Epithelial cell of proximal tubule (primary cell): ENCODE results near the gene RPS6KB2. TPM values are rescaled to one million over a fixed set of nuclear protein-coding genes. Genes with fewer than 3 reads are reported as not detected.
A peak's percentile ranks its signal among the peaks of the same experiment; 100 is the strongest.

Experiments
- DNase-seq: peaks from one replicate; pipeline ENCODE4 v3.0.0-alpha.2; 2011; ENCODE audit warnings: low read depth
- H3K4me3 ChIP-seq: 2 replicates; pipeline ENCODE4 v1.5.1; 2011; ENCODE audit warnings: low read depth, mild to moderate bottlenecking, low read length
- CTCF ChIP-seq: conservative IDR thresholded peaks from 2 replicates; pipeline ENCODE4 v1.5.1; 2012; ENCODE audit warnings: low read depth, mild to moderate bottlenecking, low read length
- total RNA-seq: library from RNA; depleted of rRNA; stranded (reverse); fragments of >200 nt; gene quantifications from 2 replicates; pipeline ENCODE4 v1.2.3, GENCODE V29; 2015

RPS6KB2 gene
- total RNA-seq, 1 donor from 2014 or later: 64.1 TPM

- no peak for DNase-seq
- H3K4me3 ChIP-seq: peak overlapping the region; percentile 81
- TF ChIP-seq CTCF: no peak
These were observed 14.5 kb downstream of the RPS6KB2 start for GRCh38 chr11:67442504-67443404.

GRCh38 chr11:67445515-67445914, 17.2 kb downstream of the RPS6KB2 start:
- no peak overlapping the region for H3K4me3 ChIP-seq
- DNase-seq: no peak
- no peak for TF ChIP-seq CTCF

- no peak overlapping the region for H3K4me3 ChIP-seq
- no peak for TF ChIP-seq CTCF
- no peak for DNase-seq
These were observed 19.9 kb downstream of the RPS6KB2 start for GRCh38 chr11:67448220-67448609.

GRCh38 chr11:67449116-67449844, 21.0 kb downstream of the RPS6KB2 start:
- no peak for DNase-seq
- H3K4me3 ChIP-seq: no peak overlapping the region
- no peak for TF ChIP-seq CTCF

- TF ChIP-seq CTCF: no peak
- H3K4me3 ChIP-seq: no peak overlapping the region
- no peak for DNase-seq
These were observed 22.7 kb downstream of the RPS6KB2 start for GRCh38 chr11:67450796-67451657.

- TF ChIP-seq CTCF: no peak
- DNase-seq: no peak
- no peak overlapping the region for H3K4me3 ChIP-seq
These were observed 23.3 kb downstream of the RPS6KB2 start for GRCh38 chr11:67451658-67451976.
